GM12801 (cell line): ENCODE results near the gene VIT.

Experiments used
- TF ChIP-seq, protein P1 (sequence below): IDR thresholded peaks from one replicate; pipeline ENCODE4 v1.5.1; 2011; ENCODE audit warnings: control low read depth; ENCODE audit not compliant: insufficient read length; ENCODE audit errors: extremely low read depth

VIT gene

DNA sequence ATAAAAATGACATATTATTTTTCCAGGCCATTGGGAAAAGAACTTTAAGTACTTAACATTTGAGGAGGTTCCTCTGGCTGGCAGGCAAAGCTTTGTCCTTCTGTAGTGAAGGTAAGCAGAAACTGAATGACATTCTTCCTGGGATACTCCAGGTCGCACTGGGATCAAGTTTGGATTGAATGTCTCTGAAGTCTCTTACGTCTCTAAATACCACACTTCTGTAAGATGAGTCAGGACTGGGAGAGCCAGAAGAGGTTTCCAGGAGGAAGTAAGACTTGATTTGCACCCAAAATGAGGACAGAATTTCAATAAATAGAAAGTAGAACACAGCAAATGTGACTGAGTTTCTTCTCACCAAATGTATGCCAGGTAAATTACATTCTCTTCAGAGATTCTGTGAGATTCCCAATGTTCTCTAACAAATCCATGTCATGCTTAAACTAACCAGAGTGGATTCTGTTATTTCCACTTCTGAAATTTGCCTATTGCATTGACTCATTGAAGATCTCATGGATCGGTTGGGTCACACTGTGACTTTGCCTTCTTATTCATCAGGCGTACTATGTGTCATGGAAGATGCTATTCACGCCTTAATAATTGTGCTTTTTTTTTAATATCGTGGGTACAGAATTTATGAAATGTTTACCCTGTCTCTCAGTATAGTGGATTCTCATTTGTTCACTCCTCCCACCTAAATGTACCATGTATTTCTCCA, 25.5 kb upstream of the VIT start:
- TF ChIP-seq, protein P1, sequence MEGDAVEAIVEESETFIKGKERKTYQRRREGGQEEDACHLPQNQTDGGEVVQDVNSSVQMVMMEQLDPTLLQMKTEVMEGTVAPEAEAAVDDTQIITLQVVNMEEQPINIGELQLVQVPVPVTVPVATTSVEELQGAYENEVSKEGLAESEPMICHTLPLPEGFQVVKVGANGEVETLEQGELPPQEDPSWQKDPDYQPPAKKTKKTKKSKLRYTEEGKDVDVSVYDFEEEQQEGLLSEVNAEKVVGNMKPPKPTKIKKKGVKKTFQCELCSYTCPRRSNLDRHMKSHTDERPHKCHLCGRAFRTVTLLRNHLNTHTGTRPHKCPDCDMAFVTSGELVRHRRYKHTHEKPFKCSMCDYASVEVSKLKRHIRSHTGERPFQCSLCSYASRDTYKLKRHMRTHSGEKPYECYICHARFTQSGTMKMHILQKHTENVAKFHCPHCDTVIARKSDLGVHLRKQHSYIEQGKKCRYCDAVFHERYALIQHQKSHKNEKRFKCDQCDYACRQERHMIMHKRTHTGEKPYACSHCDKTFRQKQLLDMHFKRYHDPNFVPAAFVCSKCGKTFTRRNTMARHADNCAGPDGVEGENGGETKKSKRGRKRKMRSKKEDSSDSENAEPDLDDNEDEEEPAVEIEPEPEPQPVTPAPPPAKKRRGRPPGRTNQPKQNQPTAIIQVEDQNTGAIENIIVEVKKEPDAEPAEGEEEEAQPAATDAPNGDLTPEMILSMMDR = no peak

DNA sequence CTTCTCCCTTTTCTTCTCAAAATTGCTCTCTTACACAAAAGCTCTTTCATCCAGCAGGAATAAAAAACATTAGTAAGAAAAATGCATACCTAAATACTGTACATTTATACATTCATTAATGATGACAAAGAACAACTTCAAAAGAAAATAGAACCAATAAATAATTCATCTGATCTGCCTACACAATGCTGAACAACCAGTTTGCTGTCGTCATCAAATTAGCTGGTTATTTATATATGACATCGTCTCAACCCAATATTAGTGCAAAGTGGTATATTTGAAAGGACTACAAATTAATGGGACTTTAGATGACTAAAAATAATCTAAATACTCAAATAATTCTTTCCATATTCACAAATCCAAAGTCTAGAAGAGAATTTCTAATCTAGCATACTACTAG, 24.8 kb upstream of the VIT start:
- TF ChIP-seq, protein P1 = no peak

DNA sequence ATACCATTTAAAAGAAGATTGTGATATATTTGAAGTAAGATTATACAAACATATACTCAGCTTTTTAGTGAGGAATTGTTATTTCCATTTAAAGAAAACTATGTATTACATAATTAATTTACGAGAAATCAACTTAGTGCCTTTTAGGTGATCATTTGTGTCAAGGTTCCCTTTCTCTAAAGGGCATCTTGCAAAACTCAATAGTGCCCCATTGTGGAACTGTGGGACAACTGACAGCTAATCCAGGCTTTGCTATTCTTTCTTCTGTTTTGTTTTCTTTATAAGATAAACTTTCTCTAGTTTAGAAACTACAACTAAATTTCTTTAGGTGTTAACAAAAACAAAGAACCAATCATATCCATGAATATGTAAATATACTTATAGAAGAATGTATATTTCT, 24.3 kb upstream of the VIT start:
- TF ChIP-seq, protein P1 = no peak

DNA sequence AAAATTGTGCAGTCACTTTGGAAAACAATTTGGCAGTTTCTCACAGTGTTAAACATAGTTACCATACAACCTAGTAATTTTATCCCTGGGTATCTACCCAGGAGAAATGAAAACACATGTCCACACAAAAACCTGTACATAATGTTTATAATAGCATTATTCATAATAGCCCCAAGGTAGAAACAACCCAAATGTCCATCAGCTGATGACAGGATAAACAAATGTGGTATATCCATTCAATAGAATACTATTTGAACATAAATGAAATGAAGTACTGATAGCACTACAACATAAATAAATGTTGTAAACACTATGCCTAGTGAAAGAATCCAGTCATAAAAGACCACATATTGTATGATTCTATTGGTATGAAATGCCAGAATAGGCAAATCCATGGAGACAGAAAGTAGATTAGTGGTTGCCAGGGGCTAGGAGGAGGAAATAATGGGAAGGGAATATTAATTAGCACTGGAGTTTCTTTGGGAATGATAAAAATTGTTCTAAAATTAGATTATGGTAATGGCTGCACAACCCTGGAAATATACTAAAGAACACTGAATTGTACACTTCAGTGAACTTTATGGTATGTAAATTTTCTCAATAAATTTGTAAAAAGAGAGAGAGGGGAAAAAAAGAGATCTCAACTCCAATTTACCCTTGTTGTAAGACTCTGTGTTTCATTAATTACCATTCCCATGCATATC, 20.8 kb upstream of the VIT start:
- TF ChIP-seq, protein P1 = no peak

DNA sequence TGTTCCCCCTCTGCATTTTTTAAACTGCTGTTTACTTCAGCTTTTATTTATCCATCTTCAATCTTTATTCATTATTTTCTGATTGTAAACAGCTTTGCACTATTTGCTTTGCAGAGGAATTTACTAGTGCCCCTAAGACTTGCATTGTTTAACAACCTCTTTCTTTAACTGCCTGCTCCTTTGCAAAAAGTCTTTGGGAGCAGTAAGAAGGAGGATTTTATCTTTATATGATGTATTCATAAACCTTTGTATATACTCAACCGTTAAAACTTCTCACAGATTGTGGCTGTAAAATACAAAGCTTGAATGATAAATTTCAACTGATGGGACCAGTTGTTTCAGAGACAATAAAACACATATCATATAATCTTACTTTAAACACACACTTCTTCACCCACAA, 20.1 kb upstream of the VIT start:
- TF ChIP-seq, protein P1 = no peak

DNA sequence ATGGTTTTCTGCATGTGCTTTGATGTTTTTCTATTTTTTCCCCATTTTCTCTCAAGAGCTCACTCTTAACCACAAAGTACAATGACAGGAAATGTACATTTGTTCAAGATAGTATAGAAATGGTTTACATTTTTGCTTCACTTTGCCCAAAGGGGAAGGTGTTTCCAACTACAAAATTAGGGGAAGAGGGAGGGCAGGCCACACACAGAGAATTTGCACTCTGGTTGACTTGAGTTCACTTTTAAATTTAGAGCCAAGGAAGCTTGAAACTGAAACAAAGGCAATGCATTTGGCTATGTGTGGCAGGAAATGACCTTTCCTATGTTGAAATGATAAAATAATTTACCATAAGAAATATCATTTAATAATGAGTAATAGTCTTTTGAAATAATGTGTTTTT, 19.1 kb upstream of the VIT start:
- TF ChIP-seq, protein P1 = no peak

DNA sequence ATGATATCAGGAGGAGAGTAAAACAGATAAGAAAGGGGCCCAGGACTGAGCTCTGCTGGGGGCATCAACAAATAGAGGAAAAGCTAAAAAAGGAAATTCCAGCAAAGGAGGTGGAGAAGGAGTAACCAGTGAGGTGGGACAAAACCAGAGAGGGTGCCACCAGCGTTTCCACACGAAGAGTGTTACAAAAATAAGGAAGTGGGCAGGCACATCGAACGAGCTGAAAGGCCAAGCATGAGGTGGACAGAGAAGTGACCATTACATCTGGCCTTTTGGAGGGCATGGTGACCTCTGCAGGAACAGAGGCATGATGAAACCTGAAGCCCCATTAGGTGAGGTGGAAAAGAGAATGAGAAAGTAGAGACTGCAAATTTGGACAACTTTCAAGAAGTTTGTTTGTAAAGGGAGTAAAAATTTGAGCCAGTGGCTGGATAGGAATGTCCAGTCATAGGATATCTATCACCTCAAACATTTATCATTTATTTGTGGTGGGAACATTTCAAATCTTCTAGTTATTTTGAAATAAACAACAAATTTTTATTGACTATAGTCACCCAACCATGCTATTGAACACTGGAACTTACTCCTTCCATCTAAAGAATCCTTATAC, 18.4 kb upstream of the VIT start:
- TF ChIP-seq, protein P1 = no peak
